Gastrocnemius medialis (tissue), 4 donors: ENCODE results near the gene PRC1. TPM values are rescaled to one million over a fixed set of nuclear protein-coding genes. Genes with fewer than 3 reads are reported as not detected.

Experiments
- ATAC-seq, 2 donors: fragments of 150-250 bp; one replicate each; pipeline ENCODE4 v1.9.1; 2016
- DNase-seq, 2 donors: peaks; one replicate each; pipeline ENCODE4 v3.0.0-alpha.2; 2019
- H3K27ac ChIP-seq, 4 donors: fragments of 200-600 bp; sonication (generic); 1 replicate in 1 of 4; 2 replicates in 3 of 4; pipeline ENCODE4 v1.5.1; 2016 to 2018; ENCODE audit warnings: mild to moderate bottlenecking in 2 of 4, moderate library complexity in 1 of 4
- H3K27me3 ChIP-seq, 3 donors: fragments of 200-600 bp; sonication (generic) in 2 of 3; 1 replicate in 1 of 3; 2 replicates in 2 of 3; pipeline versions ENCODE4 v1.5.1 to v1.6.0; 2016 to 2019; ENCODE audit warnings: mild to moderate bottlenecking in 1 of 3, moderate library complexity in 1 of 3
- H3K36me3 ChIP-seq, 2 donors: fragments of 200-600 bp; sonication (generic) in 1 of 2; one replicate each; pipeline ENCODE4 v1.5.1; 2017 to 2018
- H3K4me1 ChIP-seq, 2 donors: fragments of 200-600 bp; sonication (generic) in 1 of 2; one replicate each; pipeline ENCODE4 v1.5.1; 2016 to 2017; ENCODE audit warnings: mild to moderate bottlenecking in 2 of 2
- H3K4me3 ChIP-seq, 4 donors: fragments of 200-600 bp; sonication (generic) in 3 of 4; 1 replicate in 1 of 4; 2 replicates in 3 of 4; pipeline ENCODE4 v1.5.1; 2016 to 2019; ENCODE audit warnings: mild to moderate bottlenecking in 2 of 4
- H3K9me3 ChIP-seq, 3 donors: fragments of 200-600 bp; sonication (generic) in 2 of 3; 1 replicate in 1 of 3; 2 replicates in 2 of 3; pipeline ENCODE4 v1.5.1; 2016 to 2019
- CTCF ChIP-seq, 5 experiments: fragments of 450-650 bp in 3 of 5; fragments of 200-600 bp in 2 of 5; sonication (generic) in 2 of 5; IDR thresholded peaks in 4 of 5; conservative IDR thresholded peaks in 1 of 5; 1 replicate in 4 of 5; 2 replicates in 1 of 5; pipeline ENCODE4 v1.5.1; 2016 to 2019; ENCODE audit warnings: antibody characterized with exemption in 5 of 5, mild to moderate bottlenecking in 3 of 5, moderate library complexity in 3 of 5
- POLR2A ChIP-seq, 2 donors: fragments of 450-650 bp; IDR thresholded peaks; one replicate each; pipeline ENCODE4 v1.6.1; 2017; ENCODE audit warnings: antibody characterized with exemption in 2 of 2, mild to moderate bottlenecking in 2 of 2, moderate library complexity in 2 of 2
- in situ Hi-C, 4 donors: fragments of 200-750 bp; cut with MboI; loops; one replicate each; pipeline versions ENCODE4 v1.15.0 to v1.8.0; 2017; ENCODE audit warnings: low sequenced_read_pairs in 4 of 4
- intact Hi-C: fragments of 100-400 bp; cut with DNase I; formaldehyde crosslinking; loops from one replicate; pipeline ENCODE4 v1.15.1; 2023; ENCODE audit warnings: low total_unique reads
- total RNA-seq, 4 donors: library from RNA; depleted of rRNA; stranded (reverse); fragments of >200 nt; gene quantifications; one replicate each; pipeline versions ENCODE4 v1.1.0 to v1.2.3, GENCODE V29; 2016

PRC1 gene
- total RNA-seq, 4 donors from 2014 or later: 1.4 to 9.9 (median 4.9) TPM

DNA sequence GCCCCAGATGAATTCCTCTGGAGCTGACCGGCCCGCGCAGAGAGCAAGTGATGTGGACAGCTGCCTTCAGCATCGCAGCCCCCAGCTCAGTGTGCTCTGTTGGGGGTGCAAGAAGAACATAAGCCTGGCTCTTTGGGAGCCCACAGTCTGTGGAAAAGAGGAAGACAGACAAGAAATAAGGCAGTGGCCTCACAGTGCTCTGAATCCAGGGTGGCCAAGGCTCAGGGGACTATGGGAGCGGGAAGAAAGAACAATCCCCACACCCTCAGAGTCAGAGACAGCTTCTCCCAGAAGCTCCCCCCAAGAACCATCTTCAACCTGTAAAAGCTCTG lies 61.7 kb downstream of the PRC1 start:
- ATAC-seq: no peak
- TF ChIP-seq CTCF (IDR thresholded peaks at IDR 0.05 in 4 of 5, conservative IDR thresholded peaks at IDR 0.05 in 1 of 5) (peak in 1 of 5 experiments; percentile 7), POLR2A (IDR thresholded peaks at IDR 0.05) (no peak)
- DNase-seq: no peak
- H3K4me3 ChIP-seq: peak overlapping the region in 3 of 4 donors; percentile 66 to 92 (median 86)
- H3K4me1 ChIP-seq: peaks cover 47 to 48% of the 10 kb centered on the region in 2 donors
- peak overlapping the region; percentile 84 to 95 (median 89) for H3K27ac ChIP-seq
- H3K9me3 ChIP-seq: no peaks in the 10 kb centered on the region
- no peaks in the 10 kb centered on the region for H3K27me3 ChIP-seq
- intact Hi-C loops: loop anchor here (1.0 to 5.0 kb wide), 3 partner anchors 30 to 215 kb away; partner anchors contain the start of genes BLM and PRC1
- in situ Hi-C loops: no loop called here
- peaks cover 0 to 10% of the 10 kb centered on the region in 2 donors for H3K36me3 ChIP-seq

GRCh38 chr15:90931828-90932659 lies 62.3 kb downstream of the PRC1 start, which contains the start of gene HDDC3:
Gene HDDC3 (minus strand): TSS chr15:90932549. CDS start chr15:90932540, 9 bp downstream.
- H3K9me3 ChIP-seq: no peaks in the 10 kb centered on the region
- no peaks in the 10 kb centered on the region for H3K27me3 ChIP-seq
- H3K27ac ChIP-seq: peak within 1 kb of the TSS; percentile 84 to 95 (median 89)
- H3K4me1 ChIP-seq: peaks cover 47 to 48% of the 10 kb centered on the region in 2 donors
- DNase-seq (peak; percentile 72 to 86), ATAC-seq (peak; percentile 49 to 65)
- in situ Hi-C loops (no loop called here), intact Hi-C loops (loop anchor here (1.0 to 5.0 kb wide), 3 partner anchors 30 to 215 kb away; partner anchors contain the start of genes BLM and PRC1)
- TF ChIP-seq POLR2A (IDR thresholded peaks at IDR 0.05) (peak; percentile 34 to 69), CTCF (IDR thresholded peaks at IDR 0.05 in 4 of 5, conservative IDR thresholded peaks at IDR 0.05 in 1 of 5) (peak; percentile 91 to 95 (median 92))
- peaks cover 0 to 5% of the 10 kb centered on the region in 2 donors for H3K36me3 ChIP-seq
- peak within 1 kb of the TSS; percentile 66 to 92 (median 87) for H3K4me3 ChIP-seq

DNA sequence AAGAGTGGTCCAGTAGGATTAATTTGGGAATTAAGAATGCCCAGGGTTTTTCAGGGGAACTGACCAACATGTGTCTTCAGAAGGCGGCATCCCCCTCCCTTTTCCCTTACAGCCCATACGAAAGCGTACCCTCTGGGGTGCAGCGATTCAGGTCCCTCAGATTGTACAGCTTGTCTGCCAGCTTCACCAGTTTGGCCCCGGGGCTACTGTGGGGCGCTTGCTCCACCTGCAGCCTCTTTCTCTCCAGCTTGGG lies 62.8 kb downstream of the PRC1 start:
- in situ Hi-C loops: no loop called here
- Histone ChIP-seq H3K4me1 (peaks cover 47 to 48% of the 10 kb centered on the region in 2 donors), H3K4me3 (peak overlapping the region; percentile 66 to 92 (median 87)), H3K27me3 (no peaks in the 10 kb centered on the region), H3K36me3 (no peaks in the 10 kb centered on the region), H3K27ac (peak overlapping the region; percentile 84 to 95 (median 89)), H3K9me3 (no peaks in the 10 kb centered on the region)
- peak in 1 of 5 experiments; percentile 9 for TF ChIP-seq CTCF (IDR thresholded peaks at IDR 0.05 in 4 of 5, conservative IDR thresholded peaks at IDR 0.05 in 1 of 5)
- TF ChIP-seq POLR2A (IDR thresholded peaks at IDR 0.05): peak in 1 of 2 donors; percentile 4
- ATAC-seq: no peak
- no peak for DNase-seq
- intact Hi-C loops: loop anchor here (5.0 kb wide), 1 partner anchor 214 kb away; the partner anchor contains the start of gene BLM

- Histone ChIP-seq H3K27me3 (no peaks in the 10 kb centered on the region), H3K9me3 (no peaks in the 10 kb centered on the region), H3K27ac (peak overlapping the region; percentile 84 to 95 (median 89)), H3K36me3 (no peaks in the 10 kb centered on the region), H3K4me1 (peaks cover 42 to 44% of the 10 kb centered on the region in 2 donors), H3K4me3 (peak overlapping the region; percentile 54 to 76 (median 72))
- TF ChIP-seq POLR2A (IDR thresholded peaks at IDR 0.05): no peak
- no peak for TF ChIP-seq CTCF (IDR thresholded peaks at IDR 0.05 in 4 of 5, conservative IDR thresholded peaks at IDR 0.05 in 1 of 5)
- in situ Hi-C loops: no loop called here
- no peak for DNase-seq
- ATAC-seq: no peak
- intact Hi-C loops: loop anchor here (5.0 kb wide), 1 partner anchor 214 kb away; the partner anchor contains the start of gene BLM
Observed at GRCh38 chr15:90930861-90931574, 63.3 kb downstream of the PRC1 start.
